OCI-LY7 (cell line): ENCODE measurements around the gene GDPD2.

Experiments used
- CTCF ChIP-seq: fragments of 200-600 bp; sonication (generic); conservative IDR thresholded peaks from 2 replicates; pipeline ENCODE4 v1.5.1; 2014; ENCODE audit warnings: mild to moderate bottlenecking, antibody characterized with exemption, low read length, moderate library complexity, mixed read lengths
- EZH2phosphoT487 ChIP-seq: fragments of 200-600 bp; sonication (generic); IDR thresholded peaks from 2 replicates; pipeline ENCODE4 v1.6.1; 2018; ENCODE audit warnings: low read depth, borderline replicate concordance, mild to moderate bottlenecking, mixed run types, antibody characterized with exemption, low read length, moderate library complexity, mixed read lengths

- TF ChIP-seq CTCF (no peak), EZH2phosphoT487 (no peak)
Measured at GRCh38 chrX:70464051-70464450, 40.9 kb downstream of the GDPD2 start.
